ENCODE measurements around the gene FBXL13. TPM values are rescaled to one million over a fixed set of nuclear protein-coding genes. Genes with fewer than 3 reads are reported as not detected.

Gene FBXL13
- polyA plus RNA-seq, 1 of the 3 experiments (the other 2 are of a cell fraction), result 1.1 TPM

- TF ChIP-seq SIN3A (IDR thresholded peaks at IDR 0.05; ENCODE audit: borderline replicate concordance, low read depth, low read length) (peak; percentile 93), NFIC (IDR thresholded peaks at IDR 0.05; ENCODE audit: borderline replicate concordance) (peak; percentile 97), REST (IDR thresholded peaks at IDR 0.05; ENCODE audit: low read depth, low read length) (0 out of 2 replicates have a peak, but pooled peaks have one; percentile 47), TCF12 (IDR thresholded peaks at IDR 0.05) (peak; percentile 85), RAD21 (IDR thresholded peaks at IDR 0.05; ENCODE audit: low read length) (peak; percentile 18; the same call in 1 of the 2 replicates)
Measured at GRCh38 chr7:102891693-102892261, 182.8 kb downstream of the FBXL13 start (continued).

GRCh38 chr7:102890971-102891692 lies 183.5 kb downstream of the FBXL13 start:
- Histone ChIP-seq H3K27me3 (ENCODE audit: insufficient read depth) (no peaks in the 10 kb centered on the region), H4K20me1 (ENCODE audit: insufficient read depth) (no peaks in the 10 kb centered on the region), H3K4me1 (ENCODE audit: control insufficient read depth in 1 of 2, insufficient read depth in 2 of 2, low read depth in 1 of 2, low read length in 1 of 2) (peaks cover 3 to 36% of the 10 kb centered on the region in 2 experiments), H3F3A (replicated peaks; ENCODE audit: insufficient read depth) (peaks cover 42% of the 10 kb centered on the region), H3K9me3 (no peaks in the 10 kb centered on the region), H3K9me2 (no peaks in the 10 kb centered on the region), H3K79me2 (ENCODE audit: insufficient read depth) (no peaks in the 10 kb centered on the region), H3K4me3 (ENCODE audit: low read depth in 2 of 2, low read length in 1 of 2) (no peak overlapping the region), H3K9ac (peak overlapping the region; percentile 50; the same call in 1 of the 2 replicates), H2AFZ (ENCODE audit: low read depth) (no peak overlapping the region), H3K36me3 (replicated peaks in 1 of 2; ENCODE audit: control insufficient read depth in 1 of 2, insufficient read depth in 2 of 2, low read length in 1 of 2) (no peaks in the 10 kb centered on the region), H3K27ac (ENCODE audit: low read depth in 2 of 2, low read length in 1 of 2) (peak overlapping the region; percentile 79 to 98; a peak in 3 of 4 replicates), H3K4me2 (peak overlapping the region; percentile 39; the same call in 1 of the 2 replicates)
- WGBS (ENCODE audit: low lambda C conversion rate), result 74% methylated on average over 5 of the region's 5 CpGs
- POLR2A ChIA-PET, result no interaction called here
- DNase-seq, result no peak
- TF ChIP-seq FOXJ3 (CRISPR knock-in tag; IDR thresholded peaks at IDR 0.05) (no peak), RXRA (IDR thresholded peaks at IDR 0.05; ENCODE audit: borderline replicate concordance, low read depth) (no peak), TEAD4 (IDR thresholded peaks at IDR 0.05; ENCODE audit: borderline replicate concordance, insufficient read depth) (no peak)
- CTCF ChIA-PET, result no interaction called here

DNA sequence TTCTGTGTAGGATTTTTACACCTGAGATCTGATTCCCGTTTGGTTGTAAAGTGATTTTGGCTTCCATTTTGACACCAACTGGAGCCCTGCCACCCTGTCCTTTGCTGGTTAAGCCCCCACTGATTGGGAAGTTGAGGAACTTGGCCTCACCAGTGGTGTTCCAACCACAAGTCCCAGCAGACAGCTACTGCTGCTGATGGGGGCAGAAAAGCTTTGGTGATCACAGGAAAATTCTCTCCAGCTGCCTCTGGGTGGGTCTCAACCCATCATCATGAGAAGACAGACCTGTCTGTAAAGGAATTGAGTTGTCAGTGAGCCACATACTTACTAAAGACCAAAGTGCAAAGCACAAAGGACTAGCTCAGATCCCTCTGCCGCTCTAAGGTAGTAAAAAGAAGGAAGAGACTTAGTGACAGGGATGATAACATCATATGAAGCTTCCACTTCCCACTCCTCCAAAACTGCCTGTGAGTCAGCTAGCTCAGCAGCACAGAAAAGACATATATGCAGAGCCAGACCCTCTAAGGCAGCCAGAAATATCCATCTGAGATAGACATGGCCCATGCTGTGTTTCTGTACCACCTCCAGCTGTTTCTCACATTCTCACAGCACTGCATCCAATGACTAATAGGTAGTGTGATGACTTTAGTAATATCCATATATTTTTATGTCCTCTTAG lies 184.2 kb downstream of the FBXL13 start:
- no peak for DNase-seq
- H3K9ac ChIP-seq, result peak overlapping the region; percentile 50; the same call in 1 of the 2 replicates

More for the DNA sequence above, 184.2 kb downstream of the FBXL13 start:
- H3K4me3 ChIP-seq (ENCODE audit: low read depth in 2 of 2, low read length in 1 of 2), result no peak overlapping the region
- no peaks in the 10 kb centered on the region for H3K9me3 ChIP-seq
- H3K4me2 ChIP-seq, result peak overlapping the region; percentile 39; the same call in 1 of the 2 replicates
- H4K20me1 ChIP-seq (ENCODE audit: insufficient read depth), result no peaks in the 10 kb centered on the region
- no peaks in the 10 kb centered on the region for H3K9me2 ChIP-seq
- H3K4me1 ChIP-seq (ENCODE audit: control insufficient read depth in 1 of 2, insufficient read depth in 2 of 2, low read depth in 1 of 2, low read length in 1 of 2), result peaks cover 3 to 36% of the 10 kb centered on the region in 2 experiments
- ChIA-PET CTCF (no interaction called here), POLR2A (no interaction called here)
- no peak for TF ChIP-seq SMC3 (IDR thresholded peaks at IDR 0.05; ENCODE audit: low read depth, low read length)
- no peak for TF ChIP-seq SIN3A (IDR thresholded peaks at IDR 0.05; ENCODE audit: borderline replicate concordance, low read depth, low read length)
- peak; percentile 59; the same call in 1 of the 2 replicates for TF ChIP-seq TCF12 (IDR thresholded peaks at IDR 0.05)
- TF ChIP-seq FOXJ3 (CRISPR knock-in tag; IDR thresholded peaks at IDR 0.05), result no peak
- peak; percentile 24; the same call in 1 of the 2 replicates for TF ChIP-seq FOSL2 (IDR thresholded peaks at IDR 0.05; ENCODE audit: borderline replicate concordance, low read depth)
- TF ChIP-seq JUND (IDR thresholded peaks at IDR 0.05), result peak; percentile 16; the same call in 1 of the 2 replicates
- TF ChIP-seq EP300 (IDR thresholded peaks at IDR 0.05; ENCODE audit: borderline replicate concordance in 1 of 2, low read depth in 1 of 2, low read length in 1 of 2), result 0 out of 4 replicates have a peak, but pooled peaks of 1 of the 2 experiments have one; percentile 16
- peak overlapping the region; percentile 20; the same call in 1 of the 2 replicates for H2AFZ ChIP-seq (ENCODE audit: low read depth)
- H3K36me3 ChIP-seq (replicated peaks in 1 of 2; ENCODE audit: control insufficient read depth in 1 of 2, insufficient read depth in 2 of 2, low read length in 1 of 2), result no peaks in the 10 kb centered on the region
- no peaks in the 10 kb centered on the region for H3K79me2 ChIP-seq (ENCODE audit: insufficient read depth)
- H3K27ac ChIP-seq (ENCODE audit: low read depth in 2 of 2, low read length in 1 of 2), result peak overlapping the region in 1 of 2 experiments; percentile 98; a peak in 3 of 4 replicates
- no peaks in the 10 kb centered on the region for H3K27me3 ChIP-seq (ENCODE audit: insufficient read depth)
- 84% methylated on average over 2 of the region's 2 CpGs for WGBS (ENCODE audit: low lambda C conversion rate)
- H3F3A ChIP-seq (replicated peaks; ENCODE audit: insufficient read depth), result peaks cover 37% of the 10 kb centered on the region
